HepG2 (cell line): Measurements from ENCODE around the gene ZFP3.

Source experiments
- CTCF ChIP-seq: sonication (generic); formaldehyde crosslinking; IDR thresholded peaks from 2 replicates; pipeline ENCODE4 v1.5.0; 2020; ENCODE audit warnings: mild to moderate bottlenecking, missing genetic modification reagents, moderate library complexity
- FOSL2 ChIP-seq: sonication (generic); formaldehyde crosslinking; IDR thresholded peaks from 2 replicates; pipeline ENCODE4 v1.4.0; 2020; ENCODE audit warnings: missing genetic modification reagents
- HDAC6 ChIP-seq: fragments of 200-600 bp; sonication (generic); IDR thresholded peaks from 2 replicates; pipeline ENCODE4 v1.7.0; 2017; ENCODE audit warnings: mild to moderate bottlenecking, antibody characterized with exemption, low read length, low read depth
- KAT7 ChIP-seq: IDR thresholded peaks from 2 replicates; pipeline ENCODE4 v1.6.1; 2018; ENCODE audit warnings: borderline replicate concordance, missing compliant biosample characterization
- NR2C2 ChIP-seq: sonication (generic); formaldehyde crosslinking; IDR thresholded peaks from 2 replicates; pipeline ENCODE4 v1.4.0; 2020; ENCODE audit warnings: missing genetic modification reagents, mild to moderate bottlenecking, moderate library complexity, borderline replicate concordance
- SRF ChIP-seq: IDR thresholded peaks from 2 replicates; pipeline ENCODE4 v1.6.1; 2011; ENCODE audit warnings: mild to moderate bottlenecking, low read depth, low read length, moderate library complexity
- USF2 ChIP-seq, 2 experiments: sonication (generic) in 1 of 2; formaldehyde crosslinking in 1 of 2; IDR thresholded peaks; 2 replicates each; pipeline versions ENCODE4 v1.5.1 to v1.6.1; 2011 to 2020; ENCODE audit warnings: borderline replicate concordance in 1 of 2, low read depth in 1 of 2, low read length in 1 of 2, mild to moderate bottlenecking in 1 of 2, missing genetic modification reagents in 1 of 2, moderate library complexity in 1 of 2

- TF ChIP-seq CTCF (CRISPR knock-in tag), result no peak
- TF ChIP-seq USF2 (IDR thresholded peaks at IDR 0.05; ENCODE audit: low read depth, low read length), result no peak
- TF ChIP-seq USF2 (CRISPR knock-in tag; IDR thresholded peaks at IDR 0.05; ENCODE audit: borderline replicate concordance), result no peak
- no peak for TF ChIP-seq KAT7
- no peak for TF ChIP-seq SRF
- TF ChIP-seq FOSL2 (CRISPR knock-in tag), result no peak
- no peak for TF ChIP-seq NR2C2 (CRISPR knock-in tag)
- TF ChIP-seq HDAC6, result no peak
These were observed 45.3 kb downstream of the ZFP3 start for GRCh38 chr17:5123343-5124124.
